ENCODE results near the gene USP4.
"Not testable (repeated sequence)": the region's sequence is repeated elsewhere in the genome, so short reads cannot be mapped to it uniquely, and the experiment has no call there.

Gene USP4

DNA sequence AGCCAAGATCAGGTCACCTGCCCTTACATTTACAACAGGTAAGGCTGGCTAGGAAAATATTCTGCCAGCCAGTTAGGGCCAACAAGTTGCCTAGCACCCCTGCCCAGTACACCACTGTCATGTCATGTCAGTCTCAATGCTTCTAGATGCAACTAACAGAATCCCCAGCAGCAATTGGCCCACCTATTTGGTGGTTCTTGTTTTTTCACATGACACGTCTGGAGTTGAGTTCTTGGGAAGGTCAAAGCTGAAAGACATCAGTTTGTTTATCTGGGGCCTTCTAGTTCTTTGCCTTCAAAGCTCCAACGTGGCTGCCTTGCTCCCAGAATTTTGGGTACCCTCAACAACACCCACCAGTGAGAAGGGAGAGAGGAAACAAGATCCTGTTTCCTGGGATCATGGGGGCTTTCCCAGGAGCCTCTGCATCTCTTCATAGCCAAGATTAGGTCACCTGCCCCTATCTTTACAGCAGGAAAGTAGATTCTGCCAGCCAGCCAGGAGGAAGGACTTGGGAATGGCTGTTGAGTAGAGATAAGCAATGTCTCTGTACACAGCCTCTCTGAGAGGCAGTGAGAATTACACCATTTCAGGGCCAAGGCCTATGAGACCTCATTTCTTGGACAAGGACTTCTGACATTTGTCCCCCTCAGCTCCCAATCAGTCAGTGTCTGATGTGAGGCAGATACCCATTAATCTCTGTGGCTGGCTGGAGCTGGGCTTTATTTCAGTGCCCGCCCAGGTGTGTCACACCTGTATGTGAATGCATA is 9.7 kb upstream of the USP4 start:
- DNase-seq = no peak

- DNase-seq = not testable (repeated sequence)
These were observed 8.5 kb upstream of the USP4 start for GRCh38 chr3:49348361-49348760.

GRCh38 chr3:49346797-49347251 is 7.0 kb upstream of the USP4 start:
- DNase-seq = no peak

DNA sequence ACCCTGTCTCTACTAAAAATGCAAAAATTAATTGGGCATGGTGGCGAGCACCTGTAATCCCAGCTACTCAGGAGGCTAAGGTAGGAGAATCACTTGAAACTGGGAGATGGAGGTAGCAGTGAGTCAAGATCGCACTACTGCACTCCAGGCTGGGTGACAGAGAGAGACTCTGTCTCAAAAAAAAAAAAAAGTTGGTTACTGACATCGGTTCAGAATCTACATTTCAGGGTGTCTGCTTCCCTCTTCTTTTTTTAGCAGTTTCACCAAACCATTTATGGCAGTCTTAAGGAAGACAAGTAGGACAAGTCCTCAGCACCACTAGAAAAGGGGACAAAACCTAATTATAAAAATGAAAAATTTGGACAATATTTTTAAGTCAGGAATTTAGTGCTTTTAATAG is 3.3 kb upstream of the USP4 start:
- no peak for DNase-seq

DNA sequence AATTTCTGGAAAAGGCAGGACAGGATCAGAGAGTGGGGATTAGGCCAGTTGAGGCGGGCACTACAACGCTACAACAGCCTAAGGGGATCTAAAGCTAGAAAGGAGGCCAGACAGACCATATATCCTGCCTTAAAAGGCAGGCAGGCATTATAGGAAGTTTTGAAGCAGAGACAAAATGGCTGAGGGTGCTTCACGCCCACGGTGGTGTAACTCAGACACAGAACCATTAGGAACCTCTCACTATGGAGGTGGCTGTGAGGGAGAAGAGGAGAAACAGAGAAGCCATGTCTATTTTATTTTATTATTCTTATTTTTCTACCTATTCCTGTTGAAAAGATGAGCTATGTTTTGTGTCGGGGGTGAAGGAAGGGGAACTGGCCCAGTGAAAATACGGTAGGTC is 2.1 kb upstream of the USP4 start:
- DNase-seq = no peak

DNA sequence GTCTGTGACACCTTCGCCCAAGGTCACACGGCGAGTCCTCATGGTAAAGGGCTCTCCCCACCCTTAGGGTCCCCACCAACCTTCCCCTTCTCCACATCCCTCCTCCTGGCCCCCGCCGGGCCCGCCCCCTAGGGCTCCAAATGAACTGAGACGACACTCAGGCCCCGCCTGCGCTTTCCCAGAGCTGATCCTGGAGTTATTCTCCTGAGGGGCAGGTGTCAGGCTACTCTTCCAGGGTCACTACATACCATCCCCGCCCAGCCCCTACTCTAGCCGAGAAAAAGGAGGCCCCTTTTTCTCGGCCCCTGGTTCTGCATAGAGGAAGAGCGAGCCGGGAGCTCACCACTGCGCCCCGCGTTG is 292 bp downstream of the USP4 start:
- no peak for DNase-seq

- no peak for DNase-seq
These were observed 5.8 kb downstream of the USP4 start for GRCh38 chr3:49333916-49334633.

GRCh38 chr3:49333091-49333490 is 6.8 kb downstream of the USP4 start:
- no peak for DNase-seq

DNA sequence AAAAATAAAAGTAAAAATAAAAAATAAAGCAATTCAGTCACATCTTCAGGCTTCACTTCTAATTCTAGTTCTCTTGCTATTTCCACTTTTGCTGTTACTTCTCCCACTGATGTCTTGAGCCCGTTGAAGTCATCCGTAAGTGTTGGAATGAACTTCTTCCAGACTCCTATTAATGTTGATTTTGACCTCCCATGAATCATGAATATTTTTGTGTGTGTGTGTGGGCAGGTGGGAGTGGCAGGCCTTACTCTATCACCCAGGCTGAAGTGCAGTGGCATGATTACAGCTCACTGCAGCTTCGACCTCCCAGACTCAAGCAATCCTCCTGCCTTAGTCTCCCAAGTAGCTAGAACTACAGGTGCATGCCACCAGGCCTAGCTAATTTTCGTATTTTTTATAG is 10.7 kb downstream of the USP4 start:
- DNase-seq = no peak

- not testable (repeated sequence) for DNase-seq
These were observed 11.5 kb downstream of the USP4 start for GRCh38 chr3:49328350-49328749.

GRCh38 chr3:49327485-49327884 is 12.4 kb downstream of the USP4 start:
- no peak for DNase-seq

- DNase-seq = no peak
These were observed 15.1 kb downstream of the USP4 start for GRCh38 chr3:49324768-49325167.

DNA sequence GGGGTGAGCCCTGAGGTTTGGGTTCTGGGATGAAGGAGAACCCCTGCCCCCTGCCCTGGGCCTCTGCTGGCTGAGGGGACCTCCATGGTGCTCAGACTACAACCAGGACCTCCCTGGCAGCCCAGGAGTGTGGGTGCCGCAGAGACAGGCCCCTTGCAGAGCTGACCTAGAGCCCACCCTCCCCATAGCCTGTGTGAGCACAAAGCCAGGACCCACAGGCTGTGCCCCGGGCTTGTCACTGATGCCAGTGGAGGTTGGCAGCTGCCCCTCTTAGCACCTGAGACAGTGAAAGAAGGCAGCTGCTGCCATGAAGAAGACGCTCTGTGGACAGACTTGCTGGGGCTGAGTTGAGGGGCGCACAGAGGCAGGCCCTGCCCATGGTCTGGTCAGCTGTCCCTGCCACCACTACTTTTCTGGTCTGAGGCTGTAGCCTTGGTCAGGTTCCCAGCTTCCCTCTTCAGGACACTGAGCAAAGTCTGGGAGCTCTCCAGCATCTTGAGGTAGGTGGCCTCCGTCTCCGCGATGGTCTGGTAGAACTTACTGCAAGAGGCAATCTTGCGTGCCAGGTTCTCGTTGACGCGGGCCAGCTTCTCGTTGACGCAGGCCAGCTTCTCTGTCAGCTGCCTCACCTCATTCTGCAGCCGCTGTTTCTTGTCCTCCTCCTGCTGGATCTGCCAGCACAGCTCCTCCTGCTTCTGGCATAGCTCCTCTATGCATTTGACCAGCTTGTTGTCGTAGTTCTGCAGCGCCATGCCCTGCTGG is 23.0 kb downstream of the USP4 start:
- no peak for DNase-seq

DNA sequence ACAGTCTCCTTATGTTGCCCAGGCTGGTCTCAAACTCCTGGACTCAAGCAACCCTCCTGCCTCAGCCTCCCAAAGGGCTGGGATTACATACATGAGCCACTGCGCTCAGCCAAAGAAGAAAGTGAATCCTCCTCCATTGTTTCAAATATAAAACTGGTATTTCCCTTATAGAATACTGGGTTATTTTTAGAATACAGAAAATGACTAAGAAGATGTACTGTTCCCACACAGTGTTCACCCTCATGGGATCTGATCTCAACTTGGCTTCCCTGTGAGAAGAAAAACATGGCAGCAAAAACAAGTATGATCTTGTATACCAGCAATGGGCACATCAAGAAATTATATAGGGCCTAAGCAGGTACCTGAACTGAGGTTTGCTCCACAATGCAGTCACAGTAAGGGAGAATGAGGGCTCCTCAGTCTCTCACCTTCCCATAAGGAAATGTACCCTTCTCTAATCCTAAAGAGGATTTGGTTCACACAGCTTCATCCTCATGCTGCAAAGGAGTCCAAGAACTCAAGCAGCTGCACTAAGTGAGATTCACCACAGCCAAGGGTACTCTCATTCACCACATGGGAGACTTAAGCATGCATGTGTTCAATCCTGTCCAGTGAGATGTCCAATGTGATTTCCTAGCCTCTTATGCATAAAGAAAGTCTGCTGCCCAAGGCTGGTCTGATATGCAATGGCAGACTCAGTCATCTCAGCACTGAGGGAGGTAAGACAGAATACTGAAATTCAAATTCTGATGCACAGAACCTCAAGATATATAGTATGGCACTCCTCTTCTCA is 25.8 kb downstream of the USP4 start:
- DNase-seq = no peak

DNA sequence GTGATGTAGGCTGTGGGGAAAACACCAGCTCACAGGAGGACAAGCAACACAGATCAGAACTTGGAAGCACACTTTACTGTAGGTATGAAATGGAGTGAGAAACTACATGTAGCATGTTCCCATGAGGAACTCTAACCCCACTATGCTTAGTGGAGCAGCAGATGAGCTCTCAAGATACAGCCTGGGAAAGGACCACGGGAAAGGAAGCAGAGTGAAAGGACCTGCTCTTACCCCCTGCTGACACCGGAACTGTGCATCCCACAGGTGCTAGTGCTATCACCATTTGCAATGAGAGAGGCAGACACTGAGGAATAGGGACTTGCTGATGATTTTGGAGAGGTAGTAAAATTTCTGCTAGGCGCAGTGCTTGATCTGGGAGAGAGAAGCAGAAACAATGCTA is 28.6 kb downstream of the USP4 start:
- no peak for DNase-seq

DNA sequence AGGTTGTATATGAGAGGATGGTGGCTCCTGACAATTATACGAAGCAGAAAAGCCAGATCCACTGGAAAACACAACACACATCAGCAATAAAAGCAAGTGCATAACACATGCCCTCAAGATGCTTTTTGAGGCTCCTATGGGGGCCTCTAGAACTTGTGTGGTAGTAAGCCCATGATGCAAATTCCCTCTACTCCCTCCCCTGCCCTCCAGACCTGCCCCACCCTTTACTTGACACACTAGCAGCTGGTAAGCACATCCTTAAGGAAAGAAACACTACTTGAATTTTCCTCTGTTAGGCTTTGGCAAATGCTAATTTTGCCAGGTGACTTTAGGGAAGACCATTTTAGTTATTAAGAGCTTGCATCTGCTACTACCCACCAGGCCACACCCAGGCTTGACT is 29.2 kb downstream of the USP4 start:
- DNase-seq = no peak

DNA sequence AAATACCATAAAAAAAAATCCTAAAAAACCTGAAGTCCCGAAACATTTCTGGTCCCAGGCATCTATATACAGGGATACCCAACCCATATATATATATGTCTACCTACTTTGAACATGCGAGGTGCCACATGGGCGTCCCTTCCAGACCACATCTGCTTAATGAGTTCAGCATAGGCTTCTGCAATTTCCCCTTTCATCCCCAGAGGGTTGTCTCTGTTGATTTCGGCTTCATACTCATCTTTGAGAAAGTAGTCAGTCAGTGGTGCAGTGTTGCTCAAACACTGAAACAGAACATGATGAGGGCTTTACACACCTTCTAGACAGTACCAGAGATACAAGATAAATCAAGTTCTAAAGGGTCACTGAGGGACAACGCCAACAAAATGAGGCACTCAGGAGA is 34.2 kb downstream of the USP4 start:
- no peak for DNase-seq

GRCh38 chr3:49302613-49303012 is 37.2 kb downstream of the USP4 start:
- no peak for DNase-seq

DNA sequence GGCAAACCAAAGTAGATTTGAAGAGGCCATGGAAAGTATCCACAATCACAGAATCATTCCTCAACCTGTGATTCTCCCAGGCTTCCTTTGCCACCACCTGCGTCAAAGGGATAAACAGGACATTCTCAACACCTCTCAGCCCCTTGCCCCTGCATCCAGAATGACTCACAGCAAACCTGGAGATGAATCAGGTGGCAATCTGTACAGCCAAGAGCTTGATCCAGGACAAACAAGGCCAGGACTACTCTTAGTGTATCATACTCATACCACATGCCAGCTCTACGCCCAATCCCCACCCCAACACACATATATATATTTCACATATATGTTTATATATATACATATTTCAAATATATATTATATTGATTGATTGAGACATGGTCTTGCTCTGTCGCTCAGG is 39.3 kb downstream of the USP4 start:
- DNase-seq = no peak

DNA sequence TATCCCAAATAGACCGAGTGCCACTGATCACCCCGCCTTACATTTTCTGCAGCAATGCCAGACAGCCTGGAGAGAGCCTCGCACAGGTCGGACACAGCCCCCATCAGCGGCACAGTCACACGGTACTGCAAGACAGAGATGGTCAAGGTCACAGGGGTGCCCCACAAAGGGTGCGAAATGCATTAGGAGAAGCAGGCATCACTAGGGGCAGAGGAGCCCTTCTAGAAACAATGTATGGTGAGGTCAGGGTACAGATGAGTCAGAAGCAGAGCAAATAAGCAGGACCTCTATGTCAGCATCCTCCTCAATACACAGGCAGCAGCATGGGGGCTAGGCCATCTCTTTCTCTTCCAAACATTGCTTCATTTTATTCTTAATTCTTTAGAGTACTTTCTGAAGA is 41.3 kb downstream of the USP4 start:
- no peak for DNase-seq

DNA sequence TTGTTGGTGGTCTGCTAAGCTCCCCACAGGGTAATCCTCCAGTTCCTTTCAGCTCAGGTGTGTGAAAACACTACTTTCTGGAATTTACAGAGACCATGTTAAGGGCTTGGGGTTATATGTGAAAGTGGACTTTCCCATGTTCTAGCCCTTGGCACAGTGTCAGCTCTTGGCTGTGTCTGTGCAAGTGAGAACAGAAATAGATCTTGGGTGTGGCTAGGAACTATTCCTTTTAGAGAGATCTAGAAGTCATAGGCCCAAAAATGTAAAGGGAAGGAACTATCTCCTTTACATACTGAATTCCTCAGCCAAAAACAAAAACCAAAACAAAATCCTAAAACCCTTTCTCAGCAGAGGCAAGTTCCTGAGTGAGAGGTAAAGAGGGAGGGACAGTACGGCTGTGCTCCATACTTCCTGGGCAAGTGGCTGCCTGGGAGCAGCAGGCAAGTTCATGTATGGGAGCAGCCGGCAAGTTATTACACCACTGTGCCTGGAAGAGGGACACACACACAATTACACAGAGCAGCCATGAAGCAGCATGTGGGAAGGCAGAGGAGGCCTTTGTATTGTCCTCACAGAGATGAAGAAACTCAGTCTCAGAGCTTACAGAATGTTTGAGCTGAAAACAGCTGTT is 43.0 kb downstream of the USP4 start:
- DNase-seq = no peak

GRCh38 chr3:49295489-49296058 is 44.3 kb downstream of the USP4 start:
- no peak for DNase-seq

Data from activated CD8-positive, alpha-beta memory T cell treated with anti-CD3 and anti-CD28 coated beads, Interleukin-2, amount 50 U/mL, for 48 hours (primary cell).